Loucy (cell line): Measurements from ENCODE around the gene LDLRAD4.

Source experiments
- EZH2phosphoT487 ChIP-seq: fragments of 200-600 bp; IDR thresholded peaks from 2 replicates; pipeline ENCODE4 v1.6.1; 2018; ENCODE audit warnings: antibody characterized with exemption, mild to moderate bottlenecking, moderate library complexity, borderline replicate concordance
- TF ChIP-seq, protein P1 (sequence below): fragments of 200-600 bp; sonication (generic); conservative IDR thresholded peaks from 2 replicates; pipeline ENCODE4 v1.5.1; 2014; ENCODE audit warnings: mild to moderate bottlenecking, antibody characterized with exemption, low read length

DNA sequence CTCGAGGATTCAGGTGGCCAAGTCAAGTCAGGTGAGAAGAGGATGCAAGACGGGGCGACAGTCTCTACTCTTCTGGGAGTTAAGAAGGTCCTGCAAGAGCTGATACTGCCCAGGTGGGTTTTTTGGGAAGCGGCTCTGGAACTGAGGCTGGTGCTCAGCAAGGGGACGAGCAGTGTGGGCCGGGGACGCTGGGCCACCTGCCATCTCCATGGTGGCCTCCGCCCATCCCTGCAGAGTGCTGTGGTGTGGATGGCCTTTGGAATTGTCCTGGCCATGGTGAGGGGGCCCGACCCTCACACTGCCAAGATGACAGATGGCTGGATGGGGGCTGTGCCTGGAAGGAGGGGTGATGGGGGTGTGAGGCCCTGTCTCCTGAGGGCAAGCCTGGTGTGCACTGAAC, 34.2 kb upstream of the LDLRAD4 start:
- TF ChIP-seq, protein P1, sequence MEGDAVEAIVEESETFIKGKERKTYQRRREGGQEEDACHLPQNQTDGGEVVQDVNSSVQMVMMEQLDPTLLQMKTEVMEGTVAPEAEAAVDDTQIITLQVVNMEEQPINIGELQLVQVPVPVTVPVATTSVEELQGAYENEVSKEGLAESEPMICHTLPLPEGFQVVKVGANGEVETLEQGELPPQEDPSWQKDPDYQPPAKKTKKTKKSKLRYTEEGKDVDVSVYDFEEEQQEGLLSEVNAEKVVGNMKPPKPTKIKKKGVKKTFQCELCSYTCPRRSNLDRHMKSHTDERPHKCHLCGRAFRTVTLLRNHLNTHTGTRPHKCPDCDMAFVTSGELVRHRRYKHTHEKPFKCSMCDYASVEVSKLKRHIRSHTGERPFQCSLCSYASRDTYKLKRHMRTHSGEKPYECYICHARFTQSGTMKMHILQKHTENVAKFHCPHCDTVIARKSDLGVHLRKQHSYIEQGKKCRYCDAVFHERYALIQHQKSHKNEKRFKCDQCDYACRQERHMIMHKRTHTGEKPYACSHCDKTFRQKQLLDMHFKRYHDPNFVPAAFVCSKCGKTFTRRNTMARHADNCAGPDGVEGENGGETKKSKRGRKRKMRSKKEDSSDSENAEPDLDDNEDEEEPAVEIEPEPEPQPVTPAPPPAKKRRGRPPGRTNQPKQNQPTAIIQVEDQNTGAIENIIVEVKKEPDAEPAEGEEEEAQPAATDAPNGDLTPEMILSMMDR: no peak
- TF ChIP-seq EZH2phosphoT487: no peak
